ENCODE data around the gene CAPN11. TPM values are rescaled to one million over a fixed set of nuclear protein-coding genes. Genes with fewer than 3 reads are reported as not detected.

Gene CAPN11
- total RNA-seq, 2 experiments from 2014 or later = 0.11 to 0.18 TPM

- no peaks in the 10 kb centered on the region for H3K36me3 Mint-ChIP-seq (ENCODE audit: low read depth)
- no peak overlapping the region for H3K4me3 Mint-ChIP-seq
- peaks cover 11% of the 10 kb centered on the region for H3K4me1 Mint-ChIP-seq (ENCODE audit: low read depth)
- TF ChIP-seq, protein P1, sequence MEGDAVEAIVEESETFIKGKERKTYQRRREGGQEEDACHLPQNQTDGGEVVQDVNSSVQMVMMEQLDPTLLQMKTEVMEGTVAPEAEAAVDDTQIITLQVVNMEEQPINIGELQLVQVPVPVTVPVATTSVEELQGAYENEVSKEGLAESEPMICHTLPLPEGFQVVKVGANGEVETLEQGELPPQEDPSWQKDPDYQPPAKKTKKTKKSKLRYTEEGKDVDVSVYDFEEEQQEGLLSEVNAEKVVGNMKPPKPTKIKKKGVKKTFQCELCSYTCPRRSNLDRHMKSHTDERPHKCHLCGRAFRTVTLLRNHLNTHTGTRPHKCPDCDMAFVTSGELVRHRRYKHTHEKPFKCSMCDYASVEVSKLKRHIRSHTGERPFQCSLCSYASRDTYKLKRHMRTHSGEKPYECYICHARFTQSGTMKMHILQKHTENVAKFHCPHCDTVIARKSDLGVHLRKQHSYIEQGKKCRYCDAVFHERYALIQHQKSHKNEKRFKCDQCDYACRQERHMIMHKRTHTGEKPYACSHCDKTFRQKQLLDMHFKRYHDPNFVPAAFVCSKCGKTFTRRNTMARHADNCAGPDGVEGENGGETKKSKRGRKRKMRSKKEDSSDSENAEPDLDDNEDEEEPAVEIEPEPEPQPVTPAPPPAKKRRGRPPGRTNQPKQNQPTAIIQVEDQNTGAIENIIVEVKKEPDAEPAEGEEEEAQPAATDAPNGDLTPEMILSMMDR (IDR thresholded peaks at IDR 0.05) = no peak
- intact Hi-C loops (cut with micrococcal nuclease) = no loop called here
- ATAC-seq (no peak), DNase-seq (no peak)
- POLR2A ChIA-PET = interaction anchor here (1.6 kb wide), 1 partner anchor 21 kb away, joined by 5 read pairs; no protein-coding TSS in a partner anchor
- H3K27ac Mint-ChIP-seq = no peak overlapping the region
- H3K27me3 Mint-ChIP-seq = peaks cover 7% of the 10 kb centered on the region
- CTCF ChIA-PET = interaction anchor here (1.0 to 1.2 kb wide), 3 partner anchors 10 to 42 kb away, joined by 3 to 4 read pairs (median 3); no protein-coding TSS in a partner anchor
- no peaks in the 10 kb centered on the region for H3K9me3 Mint-ChIP-seq
These were observed 55.7 kb downstream of the CAPN11 start for GRCh38 chr6:44214307-44214706.

- H3K27me3 Mint-ChIP-seq = peaks cover 6% of the 10 kb centered on the region
- ChIA-PET POLR2A (interaction anchor here (1.2 to 1.3 kb wide), 3 partner anchors 10 to 40 kb away, joined by 3 to 6 read pairs (median 5); no protein-coding TSS in a partner anchor), CTCF (interaction anchor here (1.1 to 1.4 kb wide), 2 partner anchors 20 to 127 kb away, joined by 3 to 4 read pairs; no protein-coding TSS in a partner anchor)
- H3K36me3 Mint-ChIP-seq (ENCODE audit: low read depth) = no peaks in the 10 kb centered on the region
- ATAC-seq = no peak
- no peaks in the 10 kb centered on the region for H3K9me3 Mint-ChIP-seq
- H3K27ac Mint-ChIP-seq = no peak within 1 kb of the TSS
- DNase-seq = no peak
- H3K4me3 Mint-ChIP-seq = no peak within 1 kb of the TSS
- TF ChIP-seq, protein P1 (IDR thresholded peaks at IDR 0.05) = no peak
- intact Hi-C loops (cut with micrococcal nuclease) = no loop called here
- peaks cover 22% of the 10 kb centered on the region for H3K4me1 Mint-ChIP-seq (ENCODE audit: low read depth)
These were observed 58.2 kb downstream of the CAPN11 start, which contains the start of gene MYMX for GRCh38 chr6:44216677-44217331. MYMX (plus strand) TSS chr6:44216926; CDS start chr6:44217472, 546 bp downstream.

GRCh38 chr6:44217332-44218143 is 58.9 kb downstream of the CAPN11 start:
- no peak for ATAC-seq
- H3K27me3 Mint-ChIP-seq = peaks cover 6% of the 10 kb centered on the region
- no peak overlapping the region for H3K27ac Mint-ChIP-seq
- intact Hi-C loops (cut with micrococcal nuclease) = no loop called here
- H3K9me3 Mint-ChIP-seq = no peaks in the 10 kb centered on the region
- no peak overlapping the region for H3K4me3 Mint-ChIP-seq
- TF ChIP-seq, protein P1 (IDR thresholded peaks at IDR 0.05) = no peak
- no peak for DNase-seq
- ChIA-PET CTCF (interaction anchor here (1.1 to 1.4 kb wide), 2 partner anchors 20 to 126 kb away, joined by 3 to 4 read pairs; no protein-coding TSS in a partner anchor), POLR2A (interaction anchor here (1.2 kb wide), 1 partner anchor 28 kb away, joined by 5 read pairs; no protein-coding TSS in a partner anchor)
- H3K36me3 Mint-ChIP-seq (ENCODE audit: low read depth) = no peaks in the 10 kb centered on the region
- peaks cover 29% of the 10 kb centered on the region for H3K4me1 Mint-ChIP-seq (ENCODE audit: low read depth)

DNA sequence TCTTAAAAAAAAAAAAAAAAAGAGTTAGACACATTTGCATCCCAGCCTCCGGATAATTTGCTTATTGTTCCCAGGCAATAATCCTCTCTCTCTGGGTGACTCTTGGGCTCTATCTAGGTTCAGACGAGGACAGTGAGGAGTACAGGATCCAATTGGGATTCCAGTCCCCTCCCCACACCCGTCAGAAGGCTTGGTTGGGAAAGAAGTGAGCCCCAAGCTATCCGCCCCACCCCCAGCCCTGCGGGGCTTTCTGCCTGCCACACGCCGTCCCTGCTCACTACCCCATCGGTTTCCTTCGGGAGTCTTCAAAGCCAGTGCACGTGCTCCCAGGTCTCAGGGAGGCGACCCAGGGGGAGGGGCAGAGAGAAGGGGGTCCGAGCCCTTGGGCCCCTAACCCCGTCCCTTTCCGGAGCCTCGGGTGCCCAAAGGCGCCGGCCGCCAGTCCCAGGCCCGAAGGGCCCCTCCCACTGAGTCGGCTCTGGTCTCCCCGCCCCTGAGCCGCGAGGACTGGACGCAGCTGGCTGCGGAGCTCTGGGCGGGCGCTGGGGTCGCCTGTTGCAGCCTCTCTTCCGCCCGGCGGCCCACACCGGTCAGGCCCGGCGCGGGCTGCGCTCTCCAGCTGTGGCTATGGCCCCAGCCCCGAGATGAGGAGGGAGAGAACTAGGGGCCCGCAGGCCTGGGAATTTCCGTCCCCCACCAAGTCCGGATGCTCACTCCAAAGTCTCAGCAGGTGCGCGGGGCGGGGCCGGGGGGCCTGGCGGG is 60.6 kb downstream of the CAPN11 start:
- ChIA-PET POLR2A (interaction anchor here (0.9 kb wide), 1 partner anchor 18 kb away, joined by 4 read pairs; no protein-coding TSS in a partner anchor), CTCF (interaction anchor here (1.3 kb wide), 1 partner anchor 18 kb away, joined by 4 read pairs; no protein-coding TSS in a partner anchor)
- H3K4me1 Mint-ChIP-seq (ENCODE audit: low read depth) = peaks cover 35% of the 10 kb centered on the region
- intact Hi-C loops (cut with micrococcal nuclease) = no loop called here
- DNase-seq (peak; percentile 42), ATAC-seq (no peak)
- peaks cover 6% of the 10 kb centered on the region for H3K27me3 Mint-ChIP-seq
- H3K9me3 Mint-ChIP-seq = no peaks in the 10 kb centered on the region
- TF ChIP-seq, protein P1 (IDR thresholded peaks at IDR 0.05) = no peak
- H3K36me3 Mint-ChIP-seq (ENCODE audit: low read depth) = peaks cover under 1% of the 10 kb centered on the region
- H3K4me3 Mint-ChIP-seq = peak overlapping the region; percentile 54
- no peak overlapping the region for H3K27ac Mint-ChIP-seq

Measured in activated CD8-positive, alpha-beta T cell treated with anti-CD3 and anti-CD28 coated beads for 36 hours (primary cell).